OCI-LY7 (cell line): Measurements from ENCODE around the gene MRPS34. TPM values are rescaled to one million over a fixed set of nuclear protein-coding genes. Genes with fewer than 3 reads are reported as not detected.

Source experiments
- Bru-seq: library from RNA; stranded (reverse); fragments of 400-500 nt; gene quantifications from one replicate; lab custom pipeline; 2021; lab: Mats Ljungman, UMichigan
- BruChase-seq, 2 experiments: library from RNA; stranded (reverse); fragments of 400-500 nt; gene quantifications; one replicate each; lab custom pipeline; 2021; lab: Mats Ljungman, UMichigan
- BruUV-seq: library from RNA; stranded (reverse); fragments of 400-500 nt; replicated peaks from 2 replicates; lab custom pipeline; 2021; lab: Mats Ljungman, UMichigan
- CTCF ChIA-PET: fragments of 300-600 bp; sonication (Branson Sonifier 250); formaldehyde crosslinking; loops from one replicate; lab custom pipeline; 2022; ENCODE audit warnings: antibody characterized with exemption; ENCODE audit not compliant: unreplicated experiment; lab: Charles Lee
- POLR2A ChIA-PET: fragments of 300-600 bp; sonication (Branson Sonifier 250); formaldehyde crosslinking; loops from one replicate; lab custom pipeline; 2022; ENCODE audit warnings: antibody characterized with exemption; lab: Charles Lee
- DNase-seq: peaks from one replicate; pipeline ENCODE4 v3.0.0-alpha.2; 2015; ENCODE audit warnings: low spot score
- H2AFZ ChIP-seq: fragments of 200-600 bp; sonication (generic), shearing (Covaris generic); 2 replicates; pipeline ENCODE4 v1.6.1; 2014; ENCODE audit warnings: mild to moderate bottlenecking, antibody characterized with exemption, low read length, moderate library complexity
- H3K27ac ChIP-seq: fragments of 200-600 bp; sonication (generic); 2 replicates; pipeline ENCODE4 v1.5.1; 2014; ENCODE audit warnings: mixed run types, low read depth, mild to moderate bottlenecking, moderate library complexity, low read length, inconsistent platforms; ENCODE audit not compliant: poor library complexity, severe bottlenecking
- H3K36me3 ChIP-seq: fragments of 200-600 bp; sonication (generic); 2 replicates; pipeline ENCODE4 v1.6.1; 2014; ENCODE audit warnings: mild to moderate bottlenecking, antibody characterized with exemption, low read length, moderate library complexity, mixed read lengths; ENCODE audit not compliant: insufficient read depth
- H3K4me1 ChIP-seq: fragments of 200-600 bp; sonication (generic); 2 replicates; pipeline ENCODE4 v1.5.1; 2014; ENCODE audit warnings: mild to moderate bottlenecking, low read length; ENCODE audit not compliant: insufficient read depth, poor library complexity, severe bottlenecking
- H3K4me2 ChIP-seq: fragments of 200-600 bp; sonication (generic); 2 replicates; pipeline ENCODE4 v1.6.1; 2014; ENCODE audit warnings: mild to moderate bottlenecking, low read length
- H3K4me3 ChIP-seq: fragments of 200-600 bp; sonication (generic); 2 replicates; pipeline ENCODE4 v1.5.1; 2014; ENCODE audit warnings: mild to moderate bottlenecking, low read depth, low read length; ENCODE audit not compliant: poor library complexity, severe bottlenecking
- H3K79me2 ChIP-seq: fragments of 200-600 bp; sonication (generic); 2 replicates; pipeline ENCODE4 v1.6.1; 2016; ENCODE audit warnings: low read depth, mild to moderate bottlenecking, low read length, moderate library complexity, mixed read lengths; ENCODE audit not compliant: insufficient read depth
- H3K9me2 ChIP-seq: fragments of 200-600 bp; sonication (generic); 2 replicates; pipeline ENCODE4 v1.6.1; 2016; ENCODE audit warnings: mild to moderate bottlenecking, low read length, mixed read lengths; ENCODE audit not compliant: insufficient read depth
- H3K9me3 ChIP-seq: fragments of 200-600 bp; sonication (generic); 2 replicates; pipeline ENCODE4 v1.6.1; 2014; ENCODE audit warnings: mild to moderate bottlenecking, mixed run types, low read length, mixed read lengths
- H4K20me1 ChIP-seq: fragments of 200-600 bp; sonication (generic); 2 replicates; pipeline ENCODE4 v1.6.1; 2014; ENCODE audit warnings: mild to moderate bottlenecking, antibody characterized with exemption, low read length, moderate library complexity, mixed read lengths; ENCODE audit not compliant: insufficient read depth
- CTCF ChIP-seq: fragments of 200-600 bp; sonication (generic); conservative IDR thresholded peaks from 2 replicates; pipeline ENCODE4 v1.5.1; 2014; ENCODE audit warnings: mild to moderate bottlenecking, antibody characterized with exemption, low read length, moderate library complexity, mixed read lengths
- EZH2phosphoT487 ChIP-seq: fragments of 200-600 bp; sonication (generic); IDR thresholded peaks from 2 replicates; pipeline ENCODE4 v1.6.1; 2018; ENCODE audit warnings: low read depth, borderline replicate concordance, mild to moderate bottlenecking, mixed run types, antibody characterized with exemption, low read length, moderate library complexity, mixed read lengths
- intact Hi-C: fragments of 100-400 bp; cut with micrococcal nuclease; formaldehyde crosslinking; loops from one replicate; pipeline ENCODE4 v1.10.0; 2022; ENCODE audit not compliant: unreplicated experiment
- long read RNA-seq: library from polyadenylated mRNA; stranded (forward); transcript quantifications from one replicate; pipeline ENCODE4 v2.0.0, GENCODE V29; 2022
- total RNA-seq, 2 experiments: library from RNA; depleted of rRNA in 1 of 2; stranded (reverse); fragments of >200 nt in 1 of 2; shearing (Covaris generic) in 1 of 2; gene quantifications; 2 replicates each; pipeline ENCODE4 v1.2.3, GENCODE V29; 2014 to 2022

The MRPS34 gene
- total RNA-seq (2014; rRNA removed; shearing (Covaris generic)) (170 and 190 TPM in 2 replicates), total RNA-seq (2022) (176 and 196 TPM in 2 replicates), Bru-seq, nascent RNA (percentile 93 among the genes with signal in this experiment), BruChase-seq, experiment 1, labeled RNA remaining after a 6-hour chase (percentile 97 among the genes with signal in this experiment), BruChase-seq, experiment 2, labeled RNA remaining after a 2-hour chase (percentile 96 among the genes with signal in this experiment)
- long read RNA-seq, transcript MRPS34-203 (2 exons, 713 nt): minor isoform, 10 of 310 reads
- long read RNA-seq, transcript MRPS34-201 (3 exons, 1,040 nt): minor isoform, 16 of 310 reads
- long read RNA-seq, transcript MRPS34-202 (3 exons, 1,024 nt): major isoform, 252 of 310 reads
- long read RNA-seq, partial matches to known transcripts: 15 of 310 reads
- long read RNA-seq, other reads (novel, unspliced or antisense): 17 of 310 reads

GRCh38 chr16:1772908-1773702, at the start of gene MRPS34:
Gene MRPS34 (minus strand): TSS chr16:1773134. CDS start chr16:1773119, 15 bp downstream.
- H3K4me2 ChIP-seq: peak within 1 kb of the TSS; percentile 100
- H3K36me3 ChIP-seq: peaks cover 67% of the 10 kb centered on the region
- H3K9me2 ChIP-seq: no peaks in the 10 kb centered on the region
- CTCF ChIA-PET: no interaction called here
- peak within 1 kb of the TSS; percentile 89 for H3K27ac ChIP-seq
- H3K9me3 ChIP-seq: no peaks in the 10 kb centered on the region
- POLR2A ChIA-PET: interaction anchor here (1.9 kb wide), 1 partner anchor 10 kb away, joined by 9 read pairs; the partner anchor contains the start of genes NUBP2 and SPSB3
- peak within 1 kb of the TSS; percentile 98 for H3K4me3 ChIP-seq
- H4K20me1 ChIP-seq: no peaks in the 10 kb centered on the region
- intact Hi-C loops: loop anchor here (1.0 to 5.0 kb wide), 4 partner anchors 9 to 161 kb away; partner anchors contain the start of genes CRAMP1, IFT140, JPT2 and MAPK8IP3
- no peak for TF ChIP-seq EZH2phosphoT487
- peak; percentile 80 for TF ChIP-seq CTCF
- peaks cover 26% of the 10 kb centered on the region; the same call in 1 of the 2 replicates for H3K79me2 ChIP-seq
- BruUV-seq: no TSS peak
- H2AFZ ChIP-seq: peak within 1 kb of the TSS; percentile 40; the same call in 1 of the 2 replicates
- peak; percentile 92 for DNase-seq
- H3K4me1 ChIP-seq: peaks cover 23% of the 10 kb centered on the region

GRCh38 chr16:1821861-1822611, 49.1 kb upstream of the MRPS34 start:
- TF ChIP-seq EZH2phosphoT487 (no peak), CTCF (no peak)
- POLR2A ChIA-PET: no interaction called here
- H4K20me1 ChIP-seq: no peaks in the 10 kb centered on the region

More at GRCh38 chr16:1821861-1822611, 49.1 kb upstream of the MRPS34 start:
- peaks cover 4% of the 10 kb centered on the region for H3K4me1 ChIP-seq
- CTCF ChIA-PET: interaction anchor here (0.6 kb wide), 1 partner anchor 107 kb away, joined by 3 read pairs; no protein-coding TSS in a partner anchor
- H3K36me3 ChIP-seq: no peaks in the 10 kb centered on the region
- H3K4me2 ChIP-seq: no peak overlapping the region
- no peak overlapping the region for H2AFZ ChIP-seq
- H3K27ac ChIP-seq: no peak overlapping the region
- DNase-seq: no peak
- H3K9me2 ChIP-seq: no peaks in the 10 kb centered on the region
- BruUV-seq: no TSS peak
- no peaks in the 10 kb centered on the region for H3K9me3 ChIP-seq
- no peaks in the 10 kb centered on the region for H3K79me2 ChIP-seq
- intact Hi-C loops: no loop called here
- H3K4me3 ChIP-seq: no peak overlapping the region
